SKM-1 treated with dmso at 0.1 percent for 144 hours (cell line): ENCODE results near the gene PSMC3.

Source experiments
- DNase-seq: peaks from one replicate; lab custom pipeline; 2025; ENCODE audit not compliant: unreplicated experiment; lab: John Stamatoyannopoulos, UW

Gene PSMC3

GRCh38 chr11:47395223-47396048 is 30.8 kb downstream of the PSMC3 start:
- DNase-seq = no peak

- DNase-seq = peak; percentile 79
Measured at GRCh38 chr11:47394322-47395222, 31.7 kb downstream of the PSMC3 start.

DNA sequence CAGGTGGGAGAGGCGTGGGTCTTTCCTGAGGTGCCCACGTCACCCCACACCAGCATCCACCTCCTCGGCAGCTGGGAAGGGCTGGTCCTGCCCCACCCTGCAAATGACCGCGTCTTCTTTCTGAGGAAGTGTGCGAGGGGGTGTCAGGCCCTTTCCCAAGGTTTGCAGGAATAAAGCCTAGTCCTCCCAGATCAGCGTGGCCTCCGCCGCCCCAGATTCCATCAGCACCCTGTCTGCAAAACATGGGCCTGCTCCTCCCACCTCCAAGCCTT is 32.3 kb downstream of the PSMC3 start:
- no peak for DNase-seq

GRCh38 chr11:47393163-47394049 is 32.8 kb downstream of the PSMC3 start:
- DNase-seq = peak; percentile 73

- DNase-seq = no peak
Measured at GRCh38 chr11:47392546-47393162, 33.6 kb downstream of the PSMC3 start.

GRCh38 chr11:47391711-47392432 is 34.4 kb downstream of the PSMC3 start:
- no peak for DNase-seq

- peak; percentile 61 for DNase-seq
Measured at GRCh38 chr11:47391077-47391583, 35.1 kb downstream of the PSMC3 start.

GRCh38 chr11:47390422-47390760 is 35.8 kb downstream of the PSMC3 start:
- DNase-seq = no peak

DNA sequence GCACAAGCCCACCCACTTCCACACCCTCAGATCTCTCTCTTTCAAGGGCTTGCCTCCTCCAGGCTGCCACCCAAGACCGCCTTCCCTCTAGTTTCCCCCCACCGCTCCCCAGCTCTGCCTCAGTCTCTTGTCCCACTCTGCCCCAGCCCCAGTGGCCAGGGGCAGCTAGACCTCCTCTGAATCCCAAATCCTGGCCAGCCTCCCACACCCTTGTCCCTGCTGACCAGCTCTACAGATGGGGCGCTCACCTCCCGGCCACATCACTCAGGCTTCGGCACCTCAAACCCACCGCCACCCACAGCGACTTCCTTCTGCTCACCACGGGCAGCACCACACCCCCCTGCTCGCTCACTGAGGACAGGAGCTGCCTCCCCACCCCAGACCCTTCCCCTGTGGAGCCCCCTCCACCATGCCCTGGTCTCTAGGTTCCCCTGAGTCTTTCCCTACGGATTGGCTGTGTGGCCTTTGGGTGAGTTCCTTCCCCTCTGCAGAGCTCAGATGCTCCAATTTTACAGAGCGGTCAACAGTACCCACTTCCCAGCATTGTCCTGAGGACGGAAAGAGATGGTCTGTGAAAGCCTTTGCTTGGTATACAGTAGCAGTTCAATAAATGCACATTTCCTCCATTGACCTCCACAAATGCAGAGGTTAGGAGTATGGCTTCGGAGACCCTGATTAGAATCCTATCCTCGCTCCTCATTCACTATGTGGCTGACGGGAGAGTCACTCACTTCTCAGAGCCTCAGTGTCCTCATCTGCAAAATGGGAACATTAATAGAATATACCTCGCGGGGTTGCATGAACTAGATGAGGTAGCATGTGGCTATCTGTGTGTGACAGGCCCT is 36.4 kb downstream of the PSMC3 start:
- DNase-seq = no peak

- no peak for DNase-seq
Measured at GRCh38 chr11:47388697-47389576, 37.3 kb downstream of the PSMC3 start.

DNA sequence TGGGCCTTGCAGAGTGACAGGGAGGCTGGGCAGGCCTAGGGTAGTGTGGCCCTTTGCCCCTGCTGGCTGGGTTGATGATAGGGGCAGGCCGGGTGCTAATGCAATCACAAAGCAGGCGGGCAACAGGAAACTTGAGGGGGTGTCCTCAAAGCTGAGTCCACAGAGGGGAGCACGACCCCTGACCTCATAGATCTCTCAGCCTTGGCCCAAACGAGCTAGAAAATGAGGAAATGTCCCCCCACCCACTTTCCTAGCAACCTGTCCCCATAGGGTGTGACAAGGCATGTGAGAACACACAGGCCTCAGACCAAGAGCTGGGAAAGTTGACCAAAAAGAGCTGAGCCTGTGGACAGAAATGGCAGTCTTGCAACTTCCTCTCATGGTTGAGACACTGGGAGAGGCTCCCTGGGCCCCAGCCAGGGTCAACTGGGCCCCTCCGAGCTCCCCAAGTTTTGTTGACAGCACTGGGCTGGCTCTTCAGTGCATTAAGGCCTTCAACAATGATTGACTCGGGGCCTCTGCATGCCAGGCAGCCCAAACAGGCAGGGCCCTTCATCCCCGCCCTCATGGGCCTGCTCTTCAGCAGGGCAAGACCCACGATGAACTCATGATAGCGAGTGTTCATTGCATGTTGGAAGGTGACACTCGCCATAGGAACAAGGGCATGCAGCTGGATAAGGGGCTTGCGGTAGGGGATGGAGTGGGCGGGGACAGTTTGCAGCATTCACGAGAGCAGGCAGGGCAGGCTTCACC is 38.1 kb downstream of the PSMC3 start:
- DNase-seq = peak; percentile 98

DNA sequence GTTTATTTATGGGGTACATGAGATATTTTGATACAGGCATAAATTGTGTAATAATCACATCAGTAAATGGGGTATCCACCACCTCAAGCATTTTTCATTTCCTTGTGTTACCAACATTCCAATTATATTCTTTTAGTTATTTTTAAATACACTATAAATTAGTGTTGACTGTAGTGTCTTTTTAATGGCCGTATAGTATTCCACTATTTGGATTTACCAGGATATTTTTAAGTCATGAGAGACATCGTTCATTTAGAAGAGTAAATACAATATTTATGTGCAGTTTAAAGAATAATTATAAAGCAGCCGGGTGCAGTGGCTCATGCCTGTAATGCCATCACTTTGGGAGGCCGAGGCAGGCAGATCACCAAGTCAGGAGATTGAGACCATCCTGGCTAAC is 41.7 kb downstream of the PSMC3 start:
- no peak for DNase-seq

DNA sequence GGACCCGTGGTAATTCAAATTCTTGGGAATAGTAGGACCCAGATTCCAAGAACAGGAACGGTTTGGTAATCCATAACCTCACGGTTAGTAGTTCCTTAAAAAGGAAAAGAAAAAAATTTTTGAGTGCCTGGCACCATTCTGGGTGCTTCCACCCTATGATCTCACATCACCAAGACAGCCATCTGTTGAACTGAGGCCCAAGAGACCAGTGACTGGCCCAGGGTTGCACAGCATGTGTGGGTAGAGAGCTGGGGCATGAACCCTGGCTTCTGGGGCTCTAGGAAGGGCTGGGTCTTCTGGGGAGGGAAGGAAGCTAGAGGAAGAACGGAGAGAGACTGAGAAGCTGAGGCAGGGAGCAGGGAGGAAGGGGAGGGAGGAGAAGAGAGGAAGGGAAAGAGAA is 43.2 kb downstream of the PSMC3 start:
- no peak for DNase-seq

GRCh38 chr11:47380078-47380477 is 46.2 kb downstream of the PSMC3 start:
- DNase-seq = no peak

DNA sequence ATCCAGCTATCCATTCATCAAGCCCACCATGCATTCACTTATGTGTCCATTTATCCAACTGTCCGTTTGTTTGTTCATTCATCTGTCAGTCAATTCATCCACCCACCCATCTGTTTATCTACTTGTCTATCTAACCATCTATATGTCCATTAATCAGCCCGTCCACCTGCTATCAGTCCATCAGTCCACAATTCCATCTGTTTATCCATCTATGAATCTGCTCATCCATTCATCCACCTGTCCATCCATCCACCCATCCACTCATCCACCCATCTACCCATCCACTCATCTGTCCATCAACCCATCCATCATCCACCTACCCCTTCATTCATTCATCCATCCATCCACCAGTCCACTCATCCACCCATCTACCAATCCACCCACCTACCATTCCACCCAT is 46.9 kb downstream of the PSMC3 start:
- DNase-seq = no peak

DNA sequence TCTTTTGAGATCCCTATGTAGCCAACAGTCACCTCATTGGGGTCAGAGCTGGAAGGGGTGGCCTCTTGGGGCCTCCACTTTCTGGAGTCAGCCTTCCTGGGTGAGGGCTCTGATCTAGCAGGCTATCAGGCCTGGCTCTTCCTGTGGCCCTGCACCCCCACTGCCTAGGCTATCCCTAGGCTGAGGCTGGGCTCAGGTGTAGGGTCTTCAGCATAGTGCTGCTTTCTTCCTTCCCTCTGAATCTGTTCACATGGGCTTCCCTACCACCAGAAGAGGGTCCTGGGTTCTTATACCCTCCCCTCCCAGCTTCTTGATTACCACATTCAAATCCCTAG is 47.4 kb downstream of the PSMC3 start:
- DNase-seq = no peak

GRCh38 chr11:47378010-47378835 is 48.0 kb downstream of the PSMC3 start, which contains the start of gene SPI1:
SPI1 (minus strand) TSS chr11:47378547; CDS start chr11:47378353, 194 bp downstream.
- DNase-seq = peak; percentile 92
